GM18909 (cell line): ENCODE data around the gene ANKDD1B.
"Not testable (repeated sequence)": the region's sequence is repeated elsewhere in the genome, so short reads cannot be mapped to it uniquely, and the experiment has no call there.

Experiments
- ATAC-seq: cut with Tn5 transposase; IDR thresholded peaks from one replicate; pipeline ENCODE4 v1.9.1; 2021; ENCODE audit warnings: mild to moderate bottlenecking; ENCODE audit not compliant: unreplicated experiment, poor library complexity

Gene ANKDD1B

DNA sequence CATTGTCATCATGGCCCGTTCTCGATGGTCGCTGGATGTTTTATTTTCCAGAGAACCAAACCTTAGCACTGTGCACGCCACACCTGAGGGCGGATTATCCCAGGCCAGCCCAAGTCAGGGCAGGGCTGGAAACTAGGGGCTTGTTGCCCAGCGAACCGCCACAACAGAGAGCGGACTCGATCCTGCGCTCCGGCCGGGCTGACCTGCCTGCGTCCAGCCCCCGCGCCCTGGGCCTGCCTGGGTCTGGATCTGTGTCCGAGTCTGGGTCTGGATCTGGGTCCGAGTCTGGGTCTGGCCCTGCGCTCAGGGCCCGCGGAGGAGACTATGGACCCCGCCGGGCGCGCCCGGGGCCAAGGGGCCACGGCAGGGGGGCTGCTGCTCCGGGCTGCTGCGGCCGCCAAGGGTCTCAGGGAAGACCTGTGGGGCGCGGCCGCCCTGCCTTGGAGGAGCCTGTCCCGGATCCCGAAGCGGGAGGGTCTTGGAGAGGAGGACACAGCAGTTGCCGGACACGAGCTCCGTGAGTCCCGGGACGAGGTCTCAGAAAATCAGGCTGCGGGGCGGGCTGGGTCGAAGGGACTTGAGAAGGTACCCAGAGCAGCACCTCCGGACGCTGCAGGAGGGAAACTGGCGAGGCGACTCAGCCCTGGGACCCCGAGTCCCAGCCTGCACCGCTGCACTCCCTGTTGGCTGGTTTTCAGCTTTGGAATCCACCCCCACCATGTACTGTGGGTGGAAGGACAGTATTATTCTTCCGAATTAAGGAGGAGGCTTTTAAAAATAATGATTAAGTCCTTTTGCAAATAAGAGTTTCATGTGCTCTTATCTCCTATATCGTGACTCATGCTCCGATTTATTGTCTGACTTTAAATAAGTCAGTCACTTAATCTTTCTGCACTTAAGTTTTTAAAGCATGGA is at the start of gene ANKDD1B:
Gene ANKDD1B (plus strand): TSS at position 143 of the 915 bp plus-strand sequence. CDS start 182 bp downstream, at position 325.
- ATAC-seq, result no peak

DNA sequence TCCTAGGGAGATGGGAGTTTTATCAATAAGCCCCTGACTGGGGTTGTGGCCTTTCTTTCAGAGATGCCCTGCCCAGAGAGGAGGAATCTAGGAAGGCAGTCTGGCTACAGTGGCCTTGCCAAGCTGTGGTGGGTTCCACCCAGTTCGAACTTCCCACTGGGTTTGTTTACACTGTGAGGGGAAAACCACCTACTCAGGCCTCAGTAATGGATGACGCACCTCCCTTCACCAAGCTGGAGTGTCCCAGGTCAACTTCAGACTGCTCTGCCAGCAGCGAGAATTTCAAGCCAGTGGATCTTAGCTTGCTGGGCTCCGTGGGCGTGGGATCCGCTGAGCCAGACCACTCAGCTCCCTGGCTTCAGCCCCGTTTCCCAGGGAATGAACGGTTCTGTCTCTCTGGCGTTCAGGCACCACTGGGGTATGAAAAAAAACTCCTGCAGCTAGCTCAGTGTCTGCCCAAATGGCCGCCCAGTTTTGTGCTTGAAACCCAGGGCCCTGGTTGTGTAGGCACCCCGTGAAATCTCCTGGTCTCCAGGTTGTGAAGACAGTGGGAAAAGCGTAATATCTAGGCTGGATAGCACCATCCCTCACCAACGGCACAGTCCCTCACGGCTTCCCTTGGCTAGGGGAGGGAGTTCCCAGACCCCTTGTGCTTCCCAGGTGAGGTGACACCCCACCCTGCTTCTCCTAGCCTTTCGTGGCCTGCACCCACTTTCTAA is 45.1 kb upstream of the ANKDD1B start:
- not testable (repeated sequence) for ATAC-seq

DNA sequence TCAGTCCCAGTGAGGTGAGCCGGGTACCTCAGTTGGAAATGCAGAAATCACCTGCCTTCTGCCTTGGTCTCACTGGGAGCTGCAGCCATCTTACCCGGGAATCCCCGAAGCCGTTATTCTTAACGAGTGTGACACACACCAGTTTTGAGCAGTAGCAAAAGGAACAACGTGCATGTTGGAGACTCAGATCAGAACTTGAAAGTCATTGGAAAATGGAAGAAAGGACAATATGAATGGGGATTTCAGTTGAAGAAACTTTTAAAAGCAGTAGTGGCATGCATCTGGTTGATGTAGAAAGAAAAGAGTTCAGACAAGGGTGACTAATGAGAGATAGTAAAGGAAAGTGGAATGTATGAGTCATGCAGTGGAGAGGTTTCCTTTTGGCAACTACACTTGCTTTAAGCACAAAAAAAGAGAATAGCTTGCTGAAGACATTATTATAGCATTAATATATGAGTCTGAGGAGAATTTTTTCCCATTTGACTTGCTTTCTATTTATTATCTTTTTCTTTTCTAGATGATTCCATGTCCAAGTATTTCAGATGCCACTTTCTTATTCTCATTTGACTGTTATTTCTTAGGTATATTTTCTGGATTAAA is 44.4 kb upstream of the ANKDD1B start:
- peak; percentile 86 for ATAC-seq

DNA sequence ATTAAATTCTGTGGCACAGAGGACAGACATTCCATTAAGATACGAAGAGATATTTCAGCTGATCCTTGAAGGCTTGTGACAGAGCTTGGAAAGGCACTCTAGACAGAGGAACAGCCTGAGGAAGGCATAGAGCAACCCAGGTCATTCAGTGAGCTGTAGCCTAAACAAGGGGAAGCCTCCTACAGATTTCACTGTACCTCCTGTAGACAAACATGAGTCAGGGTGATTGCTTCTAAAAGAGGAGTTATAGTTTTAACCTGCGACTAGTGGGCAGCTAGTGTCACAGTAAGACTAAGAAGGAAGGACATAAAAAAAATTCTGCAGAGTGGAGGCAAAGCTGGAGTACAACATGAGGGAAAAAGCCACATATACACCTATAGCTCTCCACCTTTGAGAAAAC is 43.5 kb upstream of the ANKDD1B start:
- peak; percentile 47 for ATAC-seq

- peak; percentile 44 for ATAC-seq
Observed at GRCh38 chr5:75568202-75568601, 43.1 kb upstream of the ANKDD1B start.

DNA sequence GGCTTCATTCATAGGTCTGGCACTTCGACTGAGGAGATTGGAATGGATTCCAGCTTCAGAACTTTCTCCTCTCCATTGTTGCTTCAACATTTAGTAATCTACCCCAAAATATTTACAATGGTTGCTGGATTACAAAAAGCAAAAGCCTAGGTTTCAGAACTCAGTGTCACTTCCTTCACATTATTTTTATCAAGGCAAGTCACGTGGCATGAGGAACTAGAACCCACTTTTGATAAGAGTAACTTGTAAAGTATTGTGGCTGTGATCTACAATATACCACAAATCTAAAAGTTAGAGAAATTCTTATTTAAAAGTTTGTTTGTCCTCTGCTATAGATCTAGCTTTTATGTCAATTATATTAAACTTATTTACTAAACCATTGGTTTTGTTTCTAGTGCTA is 39.7 kb upstream of the ANKDD1B start:
- ATAC-seq, result no peak

DNA sequence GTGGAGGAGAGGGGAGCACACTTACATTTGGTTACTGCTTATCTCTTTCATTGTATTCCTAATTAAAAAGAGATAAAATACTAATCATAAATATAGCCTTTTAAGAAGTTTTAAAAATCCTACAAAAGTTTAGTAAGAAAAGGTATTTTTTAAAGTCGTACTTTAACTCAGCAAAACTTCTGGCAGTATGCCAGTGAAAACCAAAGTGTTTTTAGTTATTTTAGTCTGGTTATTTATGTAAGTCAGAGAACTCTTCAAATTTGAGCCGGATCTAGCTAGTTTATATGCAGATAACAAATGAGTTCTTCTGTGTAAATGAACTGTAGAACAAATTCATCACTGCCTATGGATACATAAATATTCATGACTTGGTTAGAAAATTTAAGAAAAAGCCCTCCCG is 36.5 kb upstream of the ANKDD1B start:
- ATAC-seq, result no peak

DNA sequence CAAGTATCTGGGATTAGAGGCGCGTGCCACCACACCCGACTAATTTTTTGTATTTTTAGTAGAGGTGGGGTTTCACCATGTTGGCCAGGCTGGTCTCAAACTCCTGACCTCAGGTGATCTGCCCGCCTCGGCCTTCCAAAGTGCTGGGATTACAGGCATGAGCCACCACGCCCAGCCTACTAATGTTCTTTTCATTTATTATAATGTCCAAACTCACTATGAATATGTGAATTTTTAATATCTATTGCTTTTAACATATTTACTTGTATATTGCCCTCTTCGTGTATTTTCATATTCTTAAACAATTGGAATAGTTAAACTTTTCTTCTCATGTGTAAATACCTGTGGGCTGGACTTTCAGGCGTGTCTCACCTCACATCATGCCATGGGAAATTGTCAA is 33.0 kb upstream of the ANKDD1B start:
- not testable (repeated sequence) for ATAC-seq

DNA sequence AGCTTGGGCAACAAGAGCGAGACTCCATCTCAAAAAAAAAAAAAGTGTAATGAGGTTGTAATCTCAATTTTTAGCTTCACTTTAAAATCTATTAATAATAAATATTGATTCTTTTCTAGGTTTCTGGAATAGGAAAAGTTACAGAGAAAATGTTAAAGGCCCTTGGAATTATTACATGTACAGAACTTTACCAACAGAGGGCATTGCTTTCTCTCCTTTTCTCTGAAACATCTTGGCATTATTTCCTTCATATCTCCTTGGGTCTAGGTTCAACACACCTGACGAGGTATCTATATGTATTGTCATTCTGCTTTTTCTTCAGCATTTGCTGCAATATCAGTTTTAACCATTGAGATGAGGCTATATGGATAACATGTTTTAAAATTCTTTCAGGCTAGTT is 26.6 kb upstream of the ANKDD1B start:
- ATAC-seq, result no peak

DNA sequence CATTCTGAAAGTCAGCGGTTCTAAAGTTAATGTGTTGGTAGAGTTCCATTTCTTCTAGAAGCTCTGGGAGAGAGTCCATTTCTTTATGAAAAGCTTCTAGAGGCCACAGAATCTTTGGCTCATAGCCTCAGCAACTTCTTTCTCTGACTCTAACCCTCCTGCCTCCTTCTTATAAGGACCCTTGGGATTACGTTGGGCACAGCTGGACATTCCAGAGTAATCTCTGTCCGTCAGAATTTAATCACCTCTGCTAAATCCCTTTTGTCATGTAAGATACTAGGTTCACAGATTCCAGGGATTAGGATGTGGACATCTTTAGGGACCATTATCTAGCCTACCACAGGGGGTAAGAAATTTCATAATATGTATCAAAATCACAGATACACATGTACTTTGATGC is 22.6 kb upstream of the ANKDD1B start:
- ATAC-seq, result no peak

DNA sequence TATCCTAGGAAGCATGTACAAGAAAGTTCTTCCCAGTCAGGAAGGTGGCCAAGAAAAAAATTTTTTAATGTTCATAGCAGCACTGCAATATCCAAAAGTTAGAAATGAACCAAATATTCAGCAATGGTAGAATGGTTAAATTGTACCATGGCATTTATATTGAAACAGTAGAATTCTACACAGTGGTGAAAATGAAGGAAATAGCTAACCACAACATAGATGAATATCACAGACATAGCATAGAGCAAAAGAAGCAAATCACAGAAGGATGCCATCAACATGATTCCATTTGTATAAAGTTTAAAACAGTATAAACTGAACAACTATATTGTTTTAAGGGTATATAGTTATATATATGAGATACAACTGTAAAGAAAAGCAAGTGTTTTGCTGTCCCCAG is 10.7 kb upstream of the ANKDD1B start:
- no peak for ATAC-seq

DNA sequence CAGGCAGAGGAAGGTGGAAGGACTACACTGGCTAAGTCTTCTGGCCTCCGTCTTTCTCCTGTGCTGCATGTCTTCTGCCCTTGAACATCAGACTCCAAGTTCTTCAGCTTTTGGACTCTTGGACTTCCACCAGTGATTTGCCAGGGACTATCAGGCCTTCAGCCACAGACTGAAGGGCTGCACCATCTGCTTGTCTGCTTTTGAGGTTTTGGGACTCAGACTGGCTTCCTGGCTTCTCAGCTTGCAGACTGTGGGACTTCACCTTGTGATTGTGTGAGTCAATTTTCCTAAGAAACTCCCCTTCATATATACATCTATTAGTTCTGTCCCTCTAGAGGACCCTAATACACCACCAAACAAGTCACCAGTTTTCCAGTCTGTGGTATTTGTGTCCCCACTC is 9.7 kb upstream of the ANKDD1B start:
- ATAC-seq, result no peak

- ATAC-seq, result no peak
Observed at GRCh38 chr5:75601996-75602395, 9.3 kb upstream of the ANKDD1B start.

DNA sequence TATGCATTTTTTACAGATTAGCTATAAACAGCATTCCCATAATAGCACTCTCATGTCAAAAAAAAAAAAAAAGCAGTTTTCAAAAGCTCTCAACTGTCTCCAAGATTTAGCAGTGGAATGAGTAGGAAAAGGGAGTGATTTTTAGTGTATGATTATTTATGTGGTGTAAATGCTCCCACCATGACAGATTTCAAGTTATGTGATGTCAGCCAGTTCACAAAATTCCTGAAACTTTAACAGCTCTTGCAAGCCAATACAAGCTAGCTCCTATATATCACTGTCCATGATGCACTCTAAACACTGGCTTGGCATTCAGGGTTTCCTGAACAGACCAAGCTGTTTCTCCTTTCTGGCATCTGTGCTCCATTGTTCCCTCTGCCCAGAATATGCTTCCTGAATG is 7.9 kb upstream of the ANKDD1B start:
- ATAC-seq, result no peak

DNA sequence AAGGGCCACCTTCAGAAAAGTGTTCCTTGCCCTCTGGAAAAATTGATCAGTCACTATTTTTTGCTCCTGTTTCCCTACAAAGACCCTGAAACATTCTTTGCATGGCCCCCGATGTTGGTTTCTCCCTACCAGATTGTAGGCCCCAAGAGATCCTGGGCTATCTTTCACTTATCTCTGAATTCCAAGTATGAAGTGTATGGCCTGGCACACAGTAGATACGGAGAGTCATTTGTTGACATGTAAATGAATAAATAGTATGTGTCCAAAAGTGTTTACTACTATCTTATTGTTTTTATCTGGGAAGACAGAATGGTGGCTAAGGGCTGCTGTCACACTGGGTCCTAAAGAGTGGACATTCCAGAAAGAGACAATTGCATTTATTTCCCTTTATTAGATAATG is 7.4 kb upstream of the ANKDD1B start:
- ATAC-seq, result no peak

DNA sequence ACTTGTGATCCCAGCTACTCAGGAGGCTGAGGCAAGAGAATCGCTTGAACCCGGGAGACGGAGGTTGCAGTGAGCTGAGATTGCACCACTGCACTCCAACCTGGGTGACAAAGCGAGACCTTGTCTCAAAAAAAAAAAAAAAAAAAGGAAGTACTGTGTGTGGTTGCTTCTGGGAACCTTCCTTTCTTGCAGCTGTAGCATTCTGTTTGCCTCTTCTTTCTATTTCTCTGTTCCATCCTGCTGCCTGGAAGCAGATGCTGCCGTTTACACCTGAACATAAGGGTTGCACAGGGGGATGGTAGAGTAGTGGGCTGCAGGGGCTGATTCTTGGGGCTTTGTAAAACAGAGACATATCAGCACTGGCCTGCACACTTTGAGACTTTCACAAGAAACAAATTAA is 3.9 kb upstream of the ANKDD1B start:
- not testable (repeated sequence) for ATAC-seq

DNA sequence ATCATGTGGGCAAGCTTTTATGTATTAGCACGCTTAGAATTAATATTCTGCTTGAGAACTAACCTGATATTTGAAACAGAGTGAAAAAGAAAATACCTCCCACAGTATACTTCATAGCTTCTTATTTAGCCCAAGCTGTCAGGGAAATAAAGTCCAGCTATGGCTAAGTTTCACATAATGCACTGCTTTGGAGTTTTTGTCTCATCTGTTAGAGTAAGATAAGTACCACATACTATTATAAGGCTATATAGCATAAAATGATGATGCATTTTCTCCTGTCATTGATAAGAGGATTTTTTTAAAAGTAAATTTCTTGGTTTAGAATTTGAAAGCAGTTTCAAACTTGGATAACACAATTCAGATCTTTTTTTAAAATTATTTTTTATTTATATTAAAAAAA is 2.4 kb upstream of the ANKDD1B start:
- no peak for ATAC-seq

GRCh38 chr5:75610201-75610600 is 1.1 kb upstream of the ANKDD1B start:
- ATAC-seq, result no peak

- not testable (repeated sequence) for ATAC-seq
Observed at GRCh38 chr5:75610859-75611310, 368 bp upstream of the ANKDD1B start.

GRCh38 chr5:75612226-75612569 is 945 bp downstream of the ANKDD1B start:
- ATAC-seq, result no peak

- no peak for ATAC-seq
Observed at GRCh38 chr5:75612901-75613300, 1.6 kb downstream of the ANKDD1B start.
